DND-41 (cell line): Measurements from ENCODE around the gene OGDH.

Source experiments
- ATAC-seq: fragments of 200-7000 bp; cut with Tn5 transposase; 3 replicates; pipeline ENCODE4 v1.9.1; 2021; ENCODE audit warnings: low read depth; ENCODE audit not compliant: insufficient read depth
- DNase-seq: peaks from one replicate; pipeline ENCODE4 v3.0.0-alpha.2; 2020
- H2AFZ ChIP-seq: 2 replicates; pipeline ENCODE4 v1.6.0; 2012; ENCODE audit warnings: low read depth, low read length
- H3K27ac ChIP-seq: 2 replicates; pipeline ENCODE4 v1.5.1; 2012; ENCODE audit warnings: low read length, inconsistent platforms
- H3K27me3 ChIP-seq: fragments of 200-600 bp; sonication (generic); 2 replicates; pipeline ENCODE4 v1.6.0; 2012; ENCODE audit warnings: low read length, mild to moderate bottlenecking, inconsistent platforms; ENCODE audit not compliant: insufficient read depth, poor library complexity
- H3K36me3 ChIP-seq: 2 replicates; pipeline ENCODE4 v1.5.1; 2012; ENCODE audit warnings: low read length, inconsistent platforms; ENCODE audit not compliant: insufficient read depth
- H3K4me1 ChIP-seq: 2 replicates; pipeline ENCODE4 v1.5.1; 2012; ENCODE audit warnings: mild to moderate bottlenecking, low read length; ENCODE audit not compliant: insufficient read depth
- H3K4me2 ChIP-seq: 2 replicates; pipeline ENCODE4 v1.6.0; 2012; ENCODE audit warnings: mild to moderate bottlenecking, moderate library complexity, low read length, inconsistent platforms; ENCODE audit not compliant: insufficient read depth
- H3K4me3 ChIP-seq, 2 experiments: fragments of 200-600 bp in 1 of 2; shearing (Covaris generic) in 1 of 2; 2 replicates each; pipeline ENCODE4 v1.5.1; 2012 to 2016; ENCODE audit warnings: inconsistent platforms in 2 of 2, low read length in 2 of 2, mild to moderate bottlenecking in 2 of 2, low read depth in 1 of 2, moderate library complexity in 1 of 2
- H3K79me2 ChIP-seq: 2 replicates; pipeline ENCODE4 v1.6.0; 2012; ENCODE audit warnings: low read length, inconsistent platforms; ENCODE audit not compliant: insufficient read depth
- H3K9ac ChIP-seq: 2 replicates; pipeline ENCODE4 v1.6.0; 2012; ENCODE audit warnings: low read depth, mild to moderate bottlenecking, inconsistent platforms, low read length, moderate library complexity
- H3K9me3 ChIP-seq: 2 replicates; pipeline ENCODE4 v1.5.1; 2012; ENCODE audit warnings: low read length, moderate library complexity, mild to moderate bottlenecking, inconsistent platforms; ENCODE audit not compliant: insufficient read depth, severe bottlenecking
- H4K20me1 ChIP-seq: 2 replicates; pipeline ENCODE4 v1.6.0; 2012; ENCODE audit warnings: low read length; ENCODE audit not compliant: insufficient read depth
- CTCF ChIP-seq: IDR thresholded peaks from 2 replicates; pipeline ENCODE4 v1.5.1; 2012; ENCODE audit warnings: borderline replicate concordance, low read length, moderate library complexity, mild to moderate bottlenecking; ENCODE audit not compliant: poor library complexity, severe bottlenecking; ENCODE audit errors: extremely low read depth
- EZH2 ChIP-seq: IDR thresholded peaks from 3 replicates; pipeline ENCODE4 v1.6.1; 2012; ENCODE audit warnings: borderline replicate concordance, low read depth, mild to moderate bottlenecking, moderate library complexity, low read length, inconsistent platforms; ENCODE audit not compliant: severe bottlenecking

Gene OGDH

GRCh38 chr7:44754802-44755697 is 148.6 kb downstream of the OGDH start:
- H3K27me3 ChIP-seq = no peaks in the 10 kb centered on the region
- H3K9ac ChIP-seq = no peak overlapping the region
- H3K4me3 ChIP-seq = no peak overlapping the region
- TF ChIP-seq CTCF = no peak
- no peak for TF ChIP-seq EZH2
- H3K79me2 ChIP-seq = peaks cover 56% of the 10 kb centered on the region
- no peaks in the 10 kb centered on the region for H3K9me3 ChIP-seq
- DNase-seq (no peak), ATAC-seq (no peak)
- H4K20me1 ChIP-seq = peaks cover 26% of the 10 kb centered on the region
- H3K4me1 ChIP-seq = peaks cover 14% of the 10 kb centered on the region
- H3K36me3 ChIP-seq = peaks cover 45% of the 10 kb centered on the region
- H2AFZ ChIP-seq = no peak overlapping the region
- H3K4me2 ChIP-seq = no peak overlapping the region
- H3K27ac ChIP-seq = no peak overlapping the region

GRCh38 chr7:44755698-44756627 is 149.5 kb downstream of the OGDH start:
- Histone ChIP-seq H3K36me3 (peaks cover 45% of the 10 kb centered on the region), H3K9me3 (no peaks in the 10 kb centered on the region), H3K27me3 (no peaks in the 10 kb centered on the region), H3K4me2 (no peak overlapping the region), H3K27ac (no peak overlapping the region), H3K4me1 (peaks cover 4% of the 10 kb centered on the region), H2AFZ (no peak overlapping the region), H4K20me1 (peaks cover 17% of the 10 kb centered on the region), H3K4me3 (no peak overlapping the region), H3K79me2 (peaks cover 47% of the 10 kb centered on the region), H3K9ac (no peak overlapping the region)
- TF ChIP-seq EZH2 (no peak), CTCF (no peak)
- ATAC-seq = no peak
- no peak for DNase-seq

GRCh38 chr7:44756904-44757303 is 150.5 kb downstream of the OGDH start:
- no peaks in the 10 kb centered on the region for H3K9me3 ChIP-seq
- no peak overlapping the region for H2AFZ ChIP-seq
- H3K4me3 ChIP-seq = no peak overlapping the region
- H3K4me2 ChIP-seq = no peak overlapping the region
- no peak overlapping the region for H3K9ac ChIP-seq
- no peak for TF ChIP-seq CTCF
- ATAC-seq (no peak), DNase-seq (no peak)
- H4K20me1 ChIP-seq = peaks cover 17% of the 10 kb centered on the region
- no peaks in the 10 kb centered on the region for H3K4me1 ChIP-seq
- peaks cover 49% of the 10 kb centered on the region for H3K36me3 ChIP-seq
- H3K27ac ChIP-seq = no peak overlapping the region
- peaks cover 40% of the 10 kb centered on the region for H3K79me2 ChIP-seq
- H3K27me3 ChIP-seq = no peaks in the 10 kb centered on the region
